Stomach (tissue), 4 donors: ENCODE measurements around the gene C1orf232.

Source experiments
- CTCF ChIP-seq, 7 experiments: fragments of 450-650 bp in 4 of 7; fragments of 200-600 bp in 3 of 7; sonication (generic) in 3 of 7; IDR thresholded peaks; one replicate each; pipeline ENCODE4 v1.5.1; 2016 to 2019; ENCODE audit warnings: antibody characterized with exemption in 7 of 7, control low read depth in 2 of 7, mild to moderate bottlenecking in 1 of 7
- EP300 ChIP-seq: sonication (generic); formaldehyde crosslinking; IDR thresholded peaks from one replicate; pipeline ENCODE4 v1.6.1; 2017; ENCODE audit warnings: antibody characterized with exemption
- POLR2A ChIP-seq, 4 donors: fragments of 450-650 bp; IDR thresholded peaks; one replicate each; pipeline ENCODE4 v1.6.1; 2016; ENCODE audit warnings: antibody characterized with exemption in 4 of 4, control low read depth in 2 of 4, mild to moderate bottlenecking in 1 of 4, moderate library complexity in 1 of 4
- POLR2AphosphoS5 ChIP-seq, 3 donors: sonication (generic); formaldehyde crosslinking; IDR thresholded peaks; one replicate each; pipeline ENCODE4 v1.6.1; 2016; ENCODE audit warnings: antibody characterized with exemption in 3 of 3

- TF ChIP-seq CTCF (IDR thresholded peaks at IDR 0.05) (no peak), POLR2A (IDR thresholded peaks at IDR 0.05) (no peak), POLR2AphosphoS5 (IDR thresholded peaks at IDR 0.05) (no peak), EP300 (no peak)
These were observed 13.0 kb upstream of the C1orf232 start for GRCh38 chr1:26181586-26182382.
